HG02610 (cell line): ENCODE results near the gene MEFV.
A peak's percentile ranks its signal among the peaks of the same experiment; 100 is the strongest.
"Not testable (repeated sequence)": the region's sequence is repeated elsewhere in the genome, so short reads cannot be mapped to it uniquely, and the experiment has no call there.

Experiments used
- ATAC-seq: cut with Tn5 transposase; IDR thresholded peaks from one replicate; pipeline ENCODE4 v1.9.1; 2021; ENCODE audit warnings: mild to moderate bottlenecking, moderate library complexity; ENCODE audit not compliant: unreplicated experiment

The MEFV gene

GRCh38 chr16:3270718-3271117 lies 14.3 kb upstream of the MEFV start:
- ATAC-seq = not testable (repeated sequence)

GRCh38 chr16:3268294-3268693 lies 11.9 kb upstream of the MEFV start:
- ATAC-seq = no peak

- no peak for ATAC-seq
Observed at GRCh38 chr16:3266873-3267537, 10.6 kb upstream of the MEFV start.

- peak; percentile 85 for ATAC-seq
Observed at GRCh38 chr16:3264137-3265036, 8.0 kb upstream of the MEFV start.

GRCh38 chr16:3262517-3262916 lies 6.1 kb upstream of the MEFV start:
- no peak for ATAC-seq

GRCh38 chr16:3259836-3260235 lies 3.4 kb upstream of the MEFV start:
- no peak for ATAC-seq

GRCh38 chr16:3256866-3257465 lies 533 bp upstream of the MEFV start:
- no peak for ATAC-seq

GRCh38 chr16:3254309-3254708 lies 2.1 kb downstream of the MEFV start:
- ATAC-seq = no peak

- no peak for ATAC-seq
Observed at GRCh38 chr16:3252967-3253366, 3.5 kb downstream of the MEFV start.

GRCh38 chr16:3249451-3249850 lies 7.0 kb downstream of the MEFV start:
- no peak for ATAC-seq

GRCh38 chr16:3249020-3249419 lies 7.4 kb downstream of the MEFV start:
- ATAC-seq = no peak

- ATAC-seq = no peak
Observed at GRCh38 chr16:3248596-3248995, 7.8 kb downstream of the MEFV start.

- ATAC-seq = no peak
Observed at GRCh38 chr16:3246876-3247275, 9.6 kb downstream of the MEFV start.

- no peak for ATAC-seq
Observed at GRCh38 chr16:3246002-3246401, 10.4 kb downstream of the MEFV start.

GRCh38 chr16:3243882-3244281 lies 12.6 kb downstream of the MEFV start:
- ATAC-seq = no peak

GRCh38 chr16:3242709-3243108 lies 13.7 kb downstream of the MEFV start:
- ATAC-seq = no peak

GRCh38 chr16:3241761-3242160 lies 14.7 kb downstream of the MEFV start:
- no peak for ATAC-seq

GRCh38 chr16:3235856-3236669 lies 20.4 kb downstream of the MEFV start:
- ATAC-seq = no peak

- peak; percentile 92 for ATAC-seq
Observed at GRCh38 chr16:3234857-3235561, 21.4 kb downstream of the MEFV start, which contains the start of gene ZNF200. ZNF200 (minus strand) TSS chr16:3235158; CDS start chr16:3233755, 1,403 bp downstream.

GRCh38 chr16:3234543-3234856 lies 21.9 kb downstream of the MEFV start:
- no peak for ATAC-seq
